ENCODE results near the gene CDCA7.

- TF ChIP-seq CTCF (IDR thresholded peaks at IDR 0.05 in 4 of 5, conservative IDR thresholded peaks at IDR 0.05 in 1 of 5) (no peak), POLR2A (IDR thresholded peaks at IDR 0.05) (no peak)
Measured at GRCh38 chr2:173388795-173389194, 34.1 kb downstream of the CDCA7 start.
